MV-4-11 (cell line): ENCODE measurements around the gene OGT.
"Not testable (repeated sequence)": the region's sequence is repeated elsewhere in the genome, so short reads cannot be mapped to it uniquely, and the experiment has no call there.

Source experiments
- DNase-seq: peaks from one replicate; lab custom pipeline; 2025; lab: John Stamatoyannopoulos, UW

Gene OGT

DNA sequence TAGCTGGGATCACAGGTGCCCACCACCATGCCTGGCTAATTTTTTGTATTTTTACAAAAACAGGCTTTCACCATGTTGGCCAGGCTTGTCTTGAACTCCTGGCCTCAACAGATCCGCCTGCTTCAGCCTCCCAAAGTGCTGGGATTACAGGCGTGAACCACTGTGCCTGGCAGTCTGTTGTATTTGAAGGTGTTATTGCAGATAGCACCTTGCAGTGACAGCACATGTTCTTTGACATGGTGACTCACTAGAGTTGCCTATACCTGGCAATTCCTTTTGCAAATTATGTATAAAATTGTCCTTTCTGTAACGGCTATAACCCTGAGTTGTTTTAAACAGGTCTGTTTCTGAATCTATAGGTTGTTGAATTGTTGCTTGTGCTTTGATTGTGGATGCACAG, 7.9 kb downstream of the OGT start:
- no peak for DNase-seq

- DNase-seq, result peak; percentile 92
Observed at GRCh38 chrX:71541210-71542022, 8.5 kb downstream of the OGT start.

DNA sequence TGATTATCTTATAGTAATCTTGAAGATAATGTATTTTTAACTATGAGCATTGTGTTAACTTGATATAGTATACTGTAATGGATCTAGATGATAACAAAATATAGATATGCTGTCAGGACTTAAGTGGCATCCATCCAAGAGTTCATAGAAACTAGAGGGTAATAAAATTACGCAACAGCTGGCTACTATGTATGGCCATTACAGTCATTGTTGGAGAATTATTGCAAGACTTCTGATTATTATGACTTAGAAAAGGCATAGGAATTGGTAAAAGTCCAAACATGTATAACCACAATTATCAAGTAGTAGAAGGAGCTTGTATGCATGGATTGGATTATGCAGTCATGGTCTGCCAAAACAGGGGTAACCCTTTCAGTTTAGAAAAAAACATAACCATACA, 9.5 kb downstream of the OGT start:
- peak; percentile 54 for DNase-seq

GRCh38 chrX:71542825-71543224, 9.9 kb downstream of the OGT start:
- DNase-seq, result no peak

- DNase-seq, result no peak
Observed at GRCh38 chrX:71543316-71543715, 10.4 kb downstream of the OGT start.

- DNase-seq, result no peak
Observed at GRCh38 chrX:71545364-71545763, 12.5 kb downstream of the OGT start.

DNA sequence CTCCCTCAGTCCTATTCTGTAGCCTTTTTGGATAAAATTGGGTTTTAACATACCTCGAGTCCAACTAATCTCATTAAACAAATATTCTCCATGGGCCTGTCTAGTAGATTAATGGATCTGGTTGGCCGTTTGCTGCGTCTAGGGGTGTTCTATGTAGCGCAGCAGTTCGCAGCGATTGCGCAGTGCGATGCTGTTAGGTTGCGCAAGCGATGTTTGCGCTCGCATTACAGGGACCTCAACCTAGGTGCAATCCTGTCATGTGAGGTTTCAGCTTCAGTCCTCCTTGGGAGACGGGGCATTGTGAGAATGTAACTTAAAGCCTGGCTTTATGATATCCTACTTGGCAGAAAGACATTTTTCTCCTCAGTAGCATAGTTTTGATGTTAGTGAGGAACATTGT, 14.0 kb downstream of the OGT start:
- DNase-seq, result no peak

DNA sequence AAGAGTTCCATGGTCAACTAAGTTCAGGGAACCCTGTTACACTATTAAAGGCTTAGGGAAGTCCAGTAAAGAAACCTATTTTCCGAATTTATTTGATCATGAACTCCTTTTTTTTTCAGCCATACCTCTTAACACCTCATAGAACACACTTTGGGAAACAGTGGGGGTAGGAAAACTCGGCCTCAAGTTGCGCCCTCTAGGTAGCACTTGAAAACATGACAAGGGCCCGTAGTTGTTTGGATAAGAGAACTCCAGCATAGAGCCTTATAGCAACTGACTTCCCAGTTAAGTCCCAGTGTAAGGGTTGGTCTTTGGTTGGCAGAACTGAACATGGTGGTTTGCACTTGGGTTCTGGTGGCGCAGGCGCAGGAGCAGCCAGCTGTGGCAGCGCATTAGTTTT, 14.4 kb downstream of the OGT start:
- DNase-seq, result no peak

- DNase-seq, result no peak
Observed at GRCh38 chrX:71549986-71550385, 17.1 kb downstream of the OGT start.

GRCh38 chrX:71550578-71550977, 17.7 kb downstream of the OGT start:
- DNase-seq, result no peak

- DNase-seq, result no peak
Observed at GRCh38 chrX:71556036-71556435, 23.1 kb downstream of the OGT start.

- DNase-seq, result no peak
Observed at GRCh38 chrX:71558920-71559319, 26.0 kb downstream of the OGT start.

- DNase-seq, result not testable (repeated sequence)
Observed at GRCh38 chrX:71559773-71560172, 26.9 kb downstream of the OGT start.

GRCh38 chrX:71563921-71564320, 31.0 kb downstream of the OGT start:
- no peak for DNase-seq

DNA sequence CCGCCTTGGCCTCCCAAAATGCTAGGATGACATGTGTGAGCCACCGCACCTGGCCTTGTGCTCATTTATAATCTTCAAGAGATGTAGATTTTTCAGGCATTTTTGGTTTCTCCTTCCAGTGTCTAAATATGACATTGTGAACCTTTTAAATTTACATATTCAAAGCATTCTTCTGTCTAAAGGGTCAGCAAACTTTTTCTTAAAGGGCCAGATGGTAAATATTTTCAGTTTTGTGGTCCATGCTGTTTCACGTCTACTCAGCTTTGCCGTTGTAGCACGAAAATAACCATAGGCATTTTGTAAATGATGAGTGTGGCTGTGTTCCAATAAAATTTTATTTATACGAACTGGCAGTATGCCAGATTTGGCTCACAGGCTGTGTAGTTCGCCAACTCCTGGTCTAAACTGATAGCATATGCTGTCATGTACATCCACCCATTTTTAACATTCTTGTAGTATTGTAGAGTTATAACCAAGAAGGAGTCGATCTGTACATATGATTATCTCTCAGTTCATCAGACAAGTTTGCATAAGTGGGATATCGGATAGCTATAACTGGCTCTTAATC, 32.7 kb downstream of the OGT start:
- no peak for DNase-seq

DNA sequence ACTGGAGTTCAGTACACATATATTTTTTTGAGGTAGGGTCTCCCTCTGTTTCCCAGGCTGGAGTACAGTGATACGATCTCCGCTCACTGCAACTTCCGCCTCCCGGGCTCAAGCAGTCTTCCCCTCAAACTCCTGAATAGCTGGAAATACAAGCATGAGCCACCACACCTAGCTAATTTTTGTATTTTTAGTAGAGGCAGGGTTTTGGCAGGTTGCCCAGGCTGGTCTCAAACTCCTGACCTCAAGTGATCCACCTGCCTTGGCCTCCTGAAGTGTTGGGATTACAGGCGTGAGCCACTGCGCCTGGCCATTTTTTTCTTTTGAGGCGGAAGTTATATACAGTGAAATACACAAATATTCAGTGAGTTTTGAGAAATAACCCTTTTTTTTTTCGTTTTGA, 38.5 kb downstream of the OGT start:
- DNase-seq, result not testable (repeated sequence)

GRCh38 chrX:71573590-71573989, 40.7 kb downstream of the OGT start:
- DNase-seq, result no peak

GRCh38 chrX:71577682-71578081, 44.8 kb downstream of the OGT start:
- no peak for DNase-seq

GRCh38 chrX:71578253-71579135, 45.6 kb downstream of the OGT start, which contains the start of gene GCNA:
Gene GCNA, plus strand, starts transcription at chrX:71578437. Its CDS starts 2,385 bp downstream, at chrX:71580822.
- DNase-seq, result no peak

- no peak for DNase-seq
Observed at GRCh38 chrX:71579136-71579989, 46.5 kb downstream of the OGT start.

DNA sequence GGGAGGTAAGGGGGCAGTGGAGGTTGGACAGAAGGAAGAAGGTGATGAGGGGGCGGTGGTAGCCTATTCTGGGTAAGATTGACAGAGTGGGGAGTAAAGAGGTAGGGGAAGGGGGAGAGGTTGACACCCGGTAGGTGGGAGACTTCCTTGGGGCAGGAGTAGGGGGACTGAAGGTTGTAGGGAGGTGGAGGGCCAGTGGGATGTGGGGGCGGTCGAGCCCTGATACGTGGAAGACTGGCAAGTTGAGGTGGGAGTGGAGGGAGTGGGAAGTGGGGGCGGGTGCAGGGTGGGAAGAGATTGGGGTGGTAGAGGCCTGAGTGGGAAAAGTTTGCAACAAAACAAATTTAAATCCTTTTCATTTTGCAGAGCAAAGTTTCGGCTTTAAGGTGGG, 47.1 kb downstream of the OGT start:
- no peak for DNase-seq

GRCh38 chrX:71581210-71581609, 48.3 kb downstream of the OGT start:
- DNase-seq, result no peak
